Eye (tissue), 1 donor: ENCODE measurements around the gene PYCR2.
A peak's percentile ranks its signal among the peaks of the same experiment; 100 is the strongest.
"Not testable (repeated sequence)": the region's sequence is repeated elsewhere in the genome, so short reads cannot be mapped to it uniquely, and the experiment has no call there.

Experiments
- DNase-seq: peaks from one replicate; pipeline ENCODE4 v3.0.0-alpha.2; 2015

PYCR2 gene

DNA sequence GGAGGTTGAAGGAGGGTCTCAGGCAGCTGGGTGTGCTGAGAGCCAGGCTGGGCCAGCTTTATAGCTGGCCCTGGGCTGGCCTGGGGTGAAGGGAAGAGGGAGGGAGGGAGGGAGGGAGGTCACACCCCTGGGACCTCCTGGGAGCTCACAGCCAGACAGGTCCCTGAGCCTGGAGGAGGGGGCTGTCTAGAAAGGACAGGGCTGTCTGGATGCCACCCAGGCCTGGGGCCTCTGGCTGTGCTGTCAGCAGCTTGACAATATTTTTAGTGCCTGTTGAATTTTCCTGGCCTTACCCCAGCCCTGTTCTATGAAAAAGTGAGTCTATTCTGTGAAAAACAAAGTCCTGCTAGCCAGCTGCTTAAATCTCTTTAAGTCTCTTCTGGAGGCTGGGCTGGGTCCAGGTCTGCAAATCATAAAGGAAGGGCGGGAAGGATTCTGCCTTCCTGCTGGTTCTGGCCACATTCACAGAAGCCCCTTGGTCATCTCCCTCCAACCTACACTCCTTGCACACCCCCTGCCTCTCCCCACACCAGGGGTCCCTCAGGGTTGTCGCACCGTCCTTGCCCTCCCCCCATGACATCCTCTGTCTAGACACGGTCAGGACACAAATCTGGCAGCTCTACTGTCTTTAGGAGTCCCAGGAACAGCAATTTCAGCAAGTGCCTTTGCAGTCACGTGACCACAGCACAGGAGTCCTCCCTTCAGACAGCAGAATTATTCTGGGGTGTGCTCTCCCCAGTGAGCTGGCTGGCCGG is 17.3 kb upstream of the PYCR2 start, which contains the start of gene LEFTY2:
Gene LEFTY2 (minus strand): TSS at position 34 of the 755 bp plus-strand sequence. CDS start 80 bp downstream, outside the sequence.
- no peak for DNase-seq

DNA sequence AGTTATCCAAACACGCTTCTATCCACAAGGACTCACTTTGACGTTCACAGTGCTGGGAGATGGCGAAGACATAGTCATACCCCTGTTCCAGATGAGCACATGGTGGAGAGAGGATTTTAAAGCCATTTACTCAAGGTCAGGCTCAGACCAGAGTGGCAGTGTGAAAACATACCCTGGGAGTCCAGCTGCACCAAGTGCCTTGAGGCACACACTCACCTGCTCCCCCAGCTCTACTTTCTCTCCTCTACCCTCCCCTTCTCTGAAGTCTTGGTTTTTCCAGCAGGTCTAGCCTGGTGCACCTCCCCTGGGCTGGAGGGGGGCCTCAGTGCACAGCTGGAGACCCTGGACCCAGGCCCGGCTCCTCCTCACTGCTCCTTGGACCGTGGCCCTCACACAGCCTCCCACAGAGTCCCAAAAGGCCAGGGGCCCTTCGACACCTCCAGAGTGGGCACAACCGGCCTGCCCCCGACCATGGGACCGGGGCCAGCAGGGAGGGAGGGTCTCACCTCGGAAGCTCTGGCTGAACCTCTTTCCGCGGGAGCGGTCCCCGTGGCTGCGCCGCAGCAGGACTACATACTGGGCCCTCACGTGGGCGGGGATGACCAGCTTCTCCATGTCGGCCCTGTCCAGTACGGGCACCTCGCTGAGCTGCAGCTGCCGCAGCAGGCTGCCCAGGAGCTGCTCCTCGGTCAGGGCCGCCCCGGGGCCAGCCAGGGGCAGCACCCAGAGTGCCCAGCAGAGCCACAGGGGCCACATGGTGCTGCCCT is 16.5 kb upstream of the PYCR2 start:
- no peak for DNase-seq

DNA sequence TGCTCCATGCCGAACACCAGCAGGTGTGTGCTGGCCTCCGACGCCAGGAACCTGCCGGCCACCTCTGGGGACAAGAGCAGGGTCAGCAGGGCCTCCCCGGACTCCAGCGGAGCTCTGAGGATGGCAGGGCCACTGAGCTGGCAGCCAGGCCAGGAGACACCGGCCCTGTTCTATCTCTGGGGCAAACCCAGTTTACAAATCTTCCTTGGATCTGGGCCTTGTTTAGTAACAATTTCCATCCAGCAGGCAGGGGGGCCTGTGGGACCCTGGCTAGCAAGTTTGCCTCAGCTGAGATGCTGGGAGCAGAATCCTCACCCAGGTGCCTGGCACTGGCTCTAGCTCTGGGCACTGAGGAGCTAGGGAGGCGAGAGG is 15.9 kb upstream of the PYCR2 start:
- not testable (repeated sequence) for DNase-seq

DNA sequence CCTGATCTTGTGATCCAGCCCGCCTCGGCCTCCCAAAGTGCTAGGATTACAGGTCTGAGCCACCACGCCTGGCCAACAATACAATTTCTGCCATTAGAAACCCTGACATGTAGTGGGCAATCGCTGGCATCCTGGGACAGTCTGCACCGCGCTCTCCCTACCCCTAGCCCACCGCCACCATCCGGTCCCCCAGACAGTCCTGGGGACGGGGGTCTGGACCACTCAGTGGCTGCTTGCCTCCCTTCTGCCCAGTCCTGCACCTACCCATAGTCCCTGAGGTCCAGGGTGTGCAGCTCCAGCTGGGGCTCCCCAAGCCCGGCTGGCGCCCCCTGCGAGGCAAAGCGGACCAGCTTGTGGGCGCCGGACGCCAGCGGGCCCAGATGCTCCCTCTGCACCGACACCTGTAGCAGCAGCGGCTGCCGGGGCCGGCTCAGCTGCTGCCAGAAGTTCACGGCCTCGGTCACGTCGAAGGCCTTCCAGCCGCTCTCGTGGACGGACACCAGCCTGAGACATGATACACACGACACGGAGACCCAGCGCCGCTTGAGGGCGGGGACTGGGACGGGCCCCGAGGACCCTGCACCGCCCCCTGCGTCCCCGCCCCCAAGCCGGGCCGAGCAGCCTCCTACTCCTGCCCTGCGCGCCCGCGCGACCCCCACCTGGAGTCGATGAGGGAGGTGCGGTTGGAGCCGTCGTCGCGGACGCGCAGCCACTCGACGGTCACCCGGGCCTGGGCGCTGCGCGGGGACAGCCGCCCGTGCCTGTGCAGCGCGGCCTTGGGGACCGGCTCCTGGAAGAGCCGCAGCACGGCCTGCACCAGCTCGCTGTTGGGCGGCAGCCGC is 15.3 kb upstream of the PYCR2 start:
- peak; percentile 57 for DNase-seq

DNA sequence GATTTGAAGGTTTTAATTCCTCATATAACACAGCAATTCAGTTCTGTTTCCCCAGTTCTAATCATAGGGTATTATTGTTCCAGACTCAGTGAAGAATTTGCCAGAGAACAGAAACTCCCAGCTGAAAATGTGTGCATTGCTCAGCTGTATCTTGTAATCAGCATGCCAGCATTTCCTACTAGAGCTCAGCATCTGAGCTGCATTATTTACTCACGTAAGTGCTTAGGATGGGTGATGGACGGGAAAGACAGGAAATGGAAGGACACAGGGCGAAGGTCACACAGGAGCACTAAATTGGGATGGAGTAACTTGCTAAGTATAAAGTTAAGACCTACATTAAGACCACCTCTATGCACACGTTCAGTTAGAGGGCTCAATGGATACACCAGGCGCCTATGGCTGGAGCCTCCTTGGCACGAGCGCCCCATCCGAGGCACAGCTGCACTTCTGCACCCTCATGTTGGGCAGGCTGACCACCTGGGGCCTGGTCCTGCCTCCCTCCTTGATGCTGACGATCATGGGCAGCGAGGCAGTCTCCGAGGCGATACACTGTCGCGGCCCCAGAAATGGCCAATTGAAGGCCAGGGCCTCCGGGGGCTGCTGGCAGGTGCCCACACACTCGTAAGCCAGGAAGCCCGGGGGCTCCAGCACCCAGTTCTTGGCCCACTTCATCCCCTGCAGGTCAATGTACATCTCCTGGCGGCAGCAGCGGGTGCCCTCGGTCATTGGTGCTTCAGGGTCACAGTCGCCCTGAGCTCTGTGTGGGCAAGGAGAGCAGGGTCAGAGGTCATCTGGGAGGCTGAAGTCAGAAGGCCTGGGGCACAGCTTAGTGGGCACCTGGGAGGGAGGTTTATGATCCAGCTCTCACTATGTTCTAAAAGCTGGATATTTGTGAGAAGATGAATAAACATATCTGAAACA is 13.3 kb upstream of the PYCR2 start:
- no peak for DNase-seq

DNA sequence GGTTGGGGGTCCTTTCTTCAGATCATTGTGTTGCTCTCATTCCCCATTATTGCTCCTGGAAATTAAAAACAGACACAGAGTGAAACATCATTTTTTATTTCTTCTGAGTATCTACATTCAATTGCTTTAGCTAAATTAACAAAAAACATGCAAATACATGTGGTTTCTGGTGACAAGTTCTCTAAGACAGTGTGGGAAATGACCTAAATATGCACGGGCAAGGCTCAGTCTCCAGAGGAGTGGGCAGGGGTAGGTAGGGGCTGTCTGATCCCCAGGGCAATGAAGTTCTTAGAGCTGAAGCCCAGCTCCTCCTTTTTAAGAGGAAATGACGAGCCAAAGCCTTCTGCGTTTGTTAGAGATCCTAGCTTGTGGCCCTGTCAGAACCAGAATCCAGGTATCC is 12.5 kb upstream of the PYCR2 start:
- DNase-seq: no peak

DNA sequence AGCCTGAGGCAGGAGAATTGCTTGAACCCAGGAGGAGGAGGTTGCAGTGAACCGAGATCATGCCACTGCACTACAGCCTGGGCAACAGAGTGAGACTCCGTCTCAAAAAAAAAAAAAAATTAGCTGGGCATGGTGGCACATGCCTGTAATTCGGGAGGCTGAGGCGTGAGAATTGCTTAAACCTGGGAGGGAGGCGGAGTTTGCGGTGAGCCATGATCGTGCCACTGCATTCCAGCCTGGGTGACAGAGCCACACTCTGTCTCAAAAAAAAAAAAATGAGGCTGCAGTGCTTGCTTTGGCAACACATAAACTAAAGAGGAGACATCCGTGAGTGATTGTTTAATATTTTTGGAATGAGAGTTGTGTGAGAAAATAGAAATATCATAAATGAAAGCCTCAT is 12.0 kb upstream of the PYCR2 start:
- DNase-seq: not testable (repeated sequence)

DNA sequence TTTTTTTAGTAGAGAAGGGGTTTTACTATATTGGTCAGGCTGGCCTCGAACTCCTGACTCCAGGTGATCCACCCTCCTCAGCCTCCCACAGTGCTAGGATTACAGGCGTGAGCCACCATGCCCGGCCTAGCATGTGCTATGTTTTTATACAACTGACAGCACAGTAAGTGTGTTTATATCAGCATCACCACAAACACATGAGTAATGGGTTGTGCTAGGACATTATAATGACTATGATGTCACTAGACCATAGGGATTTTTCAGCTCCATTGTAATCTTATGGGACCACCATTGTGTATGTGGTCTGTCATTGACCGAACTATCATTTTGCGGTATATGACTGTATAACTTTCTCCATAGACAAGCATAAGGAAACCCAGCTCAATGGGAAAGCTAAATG is 10.7 kb upstream of the PYCR2 start:
- DNase-seq: no peak

DNA sequence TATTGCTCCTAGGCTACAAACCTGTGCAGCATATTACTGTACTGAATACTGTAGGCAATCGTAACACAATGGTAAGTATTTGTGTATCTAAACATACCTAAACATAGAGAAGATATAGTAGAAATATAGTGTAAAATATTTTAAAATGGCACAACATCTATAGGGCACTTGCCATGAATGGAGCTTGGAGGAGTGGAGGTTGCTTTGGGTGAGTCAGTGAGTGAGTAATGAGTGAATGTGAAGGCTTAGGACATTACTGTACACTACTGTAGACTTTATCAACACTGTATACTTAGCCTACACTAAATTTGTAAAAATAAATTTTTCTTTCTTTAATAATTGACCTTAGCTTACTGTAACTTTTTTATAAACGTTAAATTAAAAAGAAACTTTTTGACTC is 9.0 kb upstream of the PYCR2 start:
- no peak for DNase-seq

DNA sequence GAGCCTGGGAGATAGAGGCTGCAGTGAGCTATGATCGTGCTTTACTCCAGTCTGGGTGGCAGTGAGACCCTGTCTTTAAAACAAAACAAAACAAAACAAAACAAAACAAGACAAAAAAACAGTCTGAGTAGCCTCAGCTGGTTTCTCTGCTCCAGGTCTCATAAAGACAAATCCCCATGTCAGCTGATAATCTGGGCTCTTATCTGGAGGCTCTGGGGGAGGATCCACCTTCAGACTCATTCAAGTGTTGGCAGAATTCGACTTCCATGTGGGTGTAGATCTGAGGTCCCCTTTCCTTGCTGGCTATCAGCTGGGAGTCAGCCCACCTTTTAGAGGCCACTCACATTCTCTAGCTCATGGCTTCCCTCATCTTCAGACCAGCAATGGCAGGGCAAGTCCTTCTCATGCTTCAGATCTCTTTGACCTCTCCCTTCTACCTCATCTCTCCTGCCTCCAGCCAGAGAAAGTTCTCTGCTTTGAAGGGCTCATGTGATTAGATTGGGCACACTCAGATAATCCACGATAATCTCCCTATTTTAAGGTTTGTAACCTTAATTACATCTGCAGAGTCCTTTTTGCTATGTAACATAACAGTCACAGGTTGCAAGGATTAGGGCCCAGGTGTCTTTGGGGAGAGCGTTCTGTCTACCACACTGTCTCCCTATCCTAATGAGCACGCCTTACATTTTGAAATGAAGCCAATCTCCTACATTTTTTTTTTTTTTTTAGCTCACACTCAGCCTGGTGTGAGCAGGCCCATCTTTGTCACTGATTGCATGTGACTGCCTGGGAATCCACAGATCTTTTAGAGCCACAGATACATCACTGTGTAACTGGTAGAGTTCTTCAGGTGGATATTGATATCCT is 7.5 kb upstream of the PYCR2 start:
- DNase-seq: no peak

DNA sequence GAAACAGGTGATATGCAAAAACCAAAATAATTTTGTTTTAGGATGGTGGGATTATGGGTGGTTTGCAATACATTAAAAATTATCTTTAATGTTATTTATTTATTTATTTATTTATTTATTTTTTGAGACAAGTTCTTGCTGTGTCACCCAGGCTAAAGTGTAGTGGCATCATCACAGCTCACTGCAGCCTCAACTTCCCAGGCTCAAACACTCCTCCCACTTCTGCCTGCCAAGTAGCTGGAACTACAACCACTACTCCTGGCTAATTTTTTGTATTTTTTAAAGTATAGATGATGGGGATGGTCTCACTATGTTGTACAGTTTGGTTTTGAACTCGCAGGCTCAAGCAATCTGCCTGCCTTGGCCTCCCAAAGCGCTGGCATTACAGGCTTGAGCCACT is 6.5 kb upstream of the PYCR2 start:
- DNase-seq: no peak

DNA sequence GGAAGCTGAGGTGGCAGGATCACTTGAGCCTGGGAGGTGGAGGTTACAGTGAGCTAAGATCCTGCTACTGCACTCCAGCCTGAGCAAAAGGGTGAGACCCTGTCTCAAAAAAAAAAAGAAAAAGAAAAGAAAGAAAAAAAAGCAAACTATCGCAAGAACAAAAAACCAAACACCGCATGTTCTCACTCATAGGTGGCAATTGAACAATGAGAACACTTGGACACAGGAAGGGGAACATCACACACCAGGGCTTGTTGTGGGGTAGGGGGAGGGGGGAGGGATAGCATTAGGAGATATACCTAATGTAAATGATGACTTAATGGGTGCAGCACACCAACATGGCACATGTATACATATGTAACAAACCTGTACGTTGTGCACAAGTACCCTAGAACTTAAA is 5.4 kb upstream of the PYCR2 start:
- DNase-seq: not testable (repeated sequence)

DNA sequence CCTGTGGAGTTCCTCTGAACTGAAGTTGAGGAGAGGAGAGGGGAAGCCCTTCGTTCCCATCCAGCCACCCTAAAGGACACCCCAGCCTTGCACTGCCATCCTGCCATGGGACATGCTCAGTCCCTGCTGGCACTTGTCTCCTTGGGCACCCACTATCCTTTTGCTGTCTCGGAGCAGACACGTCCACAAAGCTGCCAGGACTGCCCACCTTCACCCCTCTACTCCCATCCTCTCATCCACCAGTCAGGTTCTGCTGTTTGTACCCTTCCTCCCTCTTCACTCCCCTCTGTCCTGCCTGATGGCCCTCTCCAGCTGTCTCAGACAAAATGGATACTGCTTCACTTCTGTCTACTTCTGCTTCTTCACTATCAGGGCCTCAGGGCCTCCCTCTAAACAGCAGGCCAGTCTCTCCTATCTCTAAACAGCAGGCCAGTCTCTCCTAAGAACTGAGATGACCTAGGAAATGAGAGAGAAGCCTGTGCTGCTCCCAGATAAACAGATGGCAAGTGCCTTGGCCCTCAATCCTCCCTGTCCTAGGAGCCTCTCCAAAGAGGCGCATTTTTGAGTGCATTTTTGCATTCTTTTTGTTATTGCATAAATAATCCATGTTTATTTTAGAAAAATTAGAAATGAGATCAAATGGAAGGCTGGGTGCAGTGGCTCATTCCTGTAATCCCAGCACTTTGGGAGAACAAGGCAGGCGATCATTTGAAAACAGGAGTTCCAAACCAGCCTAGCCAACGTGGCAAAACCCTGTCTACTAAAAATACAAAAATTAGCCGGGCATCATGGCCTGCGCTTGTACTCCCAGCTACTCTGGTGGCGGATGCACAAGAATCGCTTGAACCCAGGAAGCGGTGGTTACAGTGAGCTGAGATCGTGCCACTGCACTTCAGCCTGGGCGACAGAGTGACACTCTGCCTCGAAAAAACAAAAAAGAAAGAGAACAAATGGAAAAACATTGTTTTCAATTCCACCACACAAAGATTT is 4.4 kb upstream of the PYCR2 start:
- DNase-seq: no peak

DNA sequence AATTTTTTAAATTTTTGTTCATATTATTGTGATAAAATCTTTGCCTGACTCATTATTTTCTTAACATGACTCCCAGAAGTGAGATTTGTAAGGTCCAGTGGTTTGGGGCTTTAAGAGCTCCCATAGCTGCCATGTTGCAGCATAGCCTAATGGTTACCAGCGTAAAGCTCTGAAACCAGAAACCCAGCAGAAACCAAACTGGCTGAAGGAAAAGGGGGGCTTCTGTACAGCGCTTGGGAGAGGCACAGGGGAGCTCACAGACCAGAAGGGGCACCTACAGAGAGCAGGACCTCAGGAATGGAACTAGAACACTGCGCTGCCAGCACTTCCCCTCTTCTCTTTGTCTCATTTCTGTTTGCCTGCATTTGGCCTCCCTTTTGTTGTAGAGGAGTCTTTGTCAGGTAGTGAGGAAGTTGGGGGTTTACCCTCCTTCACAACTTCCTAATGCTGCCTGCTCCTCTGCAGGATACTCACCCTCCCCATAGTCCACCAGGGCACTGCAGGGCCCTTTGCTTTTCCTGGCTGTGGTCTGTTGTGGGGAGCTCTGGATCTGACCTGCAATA is 2.6 kb upstream of the PYCR2 start:
- DNase-seq: no peak

DNA sequence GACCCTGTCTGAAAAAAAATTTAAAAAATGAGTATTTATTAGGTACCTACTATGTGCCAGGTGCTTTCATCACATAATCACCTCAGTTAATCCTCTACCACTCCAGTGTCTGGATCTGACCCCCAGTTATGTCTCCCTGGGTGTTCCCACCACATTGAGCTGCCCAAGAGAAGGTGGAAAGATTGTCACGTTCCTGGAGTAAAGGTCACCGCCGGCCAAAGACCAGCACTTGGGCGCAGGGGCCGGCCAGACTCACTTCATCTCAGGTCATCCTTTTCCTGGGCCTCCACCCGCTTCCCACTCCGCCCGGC is 714 bp downstream of the PYCR2 start:
- DNase-seq: no peak

DNA sequence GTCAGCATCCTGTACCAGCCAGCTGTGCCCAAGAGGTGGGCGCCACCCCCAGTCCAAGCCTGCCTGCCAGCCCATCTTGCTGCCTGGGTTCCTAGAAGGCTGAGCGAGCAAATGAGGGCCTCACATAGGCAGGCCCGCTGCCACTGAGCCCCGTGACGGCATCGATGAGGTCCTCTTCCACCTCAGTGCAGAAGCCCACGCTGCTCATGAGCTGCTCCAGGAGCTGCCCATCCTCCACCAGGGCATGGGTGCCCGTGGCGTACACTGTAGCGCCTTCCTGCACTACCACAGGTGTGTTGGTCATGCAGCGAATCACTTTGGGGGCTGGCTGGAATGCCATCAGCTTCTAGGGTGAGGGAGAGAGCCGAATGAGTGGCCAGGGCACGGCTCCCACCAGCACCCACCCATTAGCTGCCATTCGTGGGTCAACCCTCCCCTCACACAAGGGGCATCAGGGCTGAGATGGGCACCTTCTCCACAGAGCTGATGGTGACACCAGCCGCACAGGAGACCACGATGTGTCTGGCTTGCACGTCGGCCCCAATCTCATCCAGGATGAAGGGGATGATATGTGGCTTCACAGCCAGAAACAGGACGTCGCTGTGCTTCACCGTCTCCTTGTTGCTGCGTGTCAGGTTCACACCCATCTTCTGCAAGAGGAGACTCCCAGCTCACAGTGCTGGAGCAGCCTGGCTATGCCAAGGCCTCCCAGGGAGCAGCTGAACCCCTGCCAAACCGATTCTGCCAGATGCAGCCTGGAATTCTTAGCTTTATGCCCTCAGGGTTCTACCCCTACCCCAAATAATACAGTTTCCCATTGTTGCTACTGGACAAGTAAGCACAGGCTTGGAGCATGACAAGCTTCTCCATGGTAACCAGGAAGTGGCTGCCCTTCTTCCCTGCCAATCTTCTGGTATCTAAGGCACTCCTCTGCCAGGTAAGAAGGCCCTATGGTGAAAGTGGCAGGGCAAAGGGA is 2.0 kb downstream of the PYCR2 start:
- DNase-seq: no peak

DNA sequence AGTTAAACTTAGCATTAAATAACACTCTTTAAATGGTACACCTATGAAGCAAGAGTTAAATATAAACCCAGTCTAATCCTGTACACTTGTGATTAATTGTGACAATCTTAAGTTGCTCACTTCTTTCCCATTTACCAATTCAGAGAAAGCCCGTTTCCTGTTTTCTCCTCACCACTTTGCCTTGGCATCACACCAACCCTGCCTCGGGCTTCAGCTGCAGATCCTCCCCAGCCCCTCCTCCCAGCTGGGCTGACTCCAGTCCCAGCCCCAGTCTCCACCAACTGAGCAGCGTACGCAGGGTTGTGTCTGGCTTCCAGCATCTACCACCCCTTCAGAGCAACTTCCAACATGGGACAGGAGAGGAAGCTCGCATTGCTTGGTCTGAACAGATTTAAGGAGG is 4.1 kb downstream of the PYCR2 start:
- no peak for DNase-seq

DNA sequence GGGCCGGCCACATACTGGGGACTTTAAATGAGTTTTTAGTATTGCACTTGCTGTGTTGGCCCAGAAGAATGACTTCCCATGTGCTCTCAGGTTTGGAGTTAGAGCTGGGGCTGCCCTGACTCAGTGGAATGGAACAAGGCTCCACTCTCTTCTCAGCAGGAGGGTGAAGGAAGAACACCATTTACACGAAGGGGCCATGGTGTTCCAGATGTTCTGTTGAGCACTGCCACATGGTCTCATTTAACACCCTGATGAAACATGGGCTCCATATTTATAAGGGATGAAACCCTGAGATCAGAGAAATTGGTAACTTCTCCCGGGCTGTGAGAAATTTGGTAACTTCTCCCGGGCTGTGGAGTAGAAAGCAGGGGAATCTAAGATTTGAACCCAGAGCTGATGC is 5.8 kb downstream of the PYCR2 start:
- DNase-seq: no peak

DNA sequence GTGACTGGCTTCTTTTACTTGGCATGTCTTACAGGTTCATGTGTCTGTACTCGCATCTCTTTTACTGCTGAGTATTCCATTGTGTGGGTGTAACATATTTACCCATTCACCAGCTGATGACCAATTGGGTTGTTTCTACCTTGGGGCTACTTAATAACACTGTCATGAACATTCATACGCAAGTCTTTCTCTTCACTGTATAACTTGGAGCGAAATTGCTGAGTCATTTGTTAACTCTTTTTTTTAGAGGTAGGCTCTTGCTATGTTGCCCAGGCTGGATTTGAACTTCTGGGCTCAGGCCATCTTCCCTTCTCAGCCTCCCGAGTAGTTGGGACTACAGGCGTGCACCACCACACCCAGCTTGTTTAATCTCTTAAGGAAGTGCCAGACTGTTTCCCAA is 6.5 kb downstream of the PYCR2 start:
- no peak for DNase-seq
